Astrocyte (in vitro differentiated cells and primary cell): ENCODE measurements around the gene ALG6. TPM values are rescaled to one million over a fixed set of nuclear protein-coding genes. Genes with fewer than 3 reads are reported as not detected.

Experiments used
- DNase-seq: peaks from one replicate; pipeline ENCODE4 v3.0.0-alpha.2; 2010; ENCODE audit warnings: low read depth
- FAIRE-seq: peaks from 2 replicates; lab custom pipeline; 2011; peaks lifted over from hg19 to GRCh38; lab: Jason Lieb, UNC
- H2AFZ ChIP-seq: 2 replicates; pipeline ENCODE4 v1.6.0; 2012; ENCODE audit warnings: low read depth, low read length, inconsistent platforms
- H3K27ac ChIP-seq: 2 replicates; pipeline ENCODE4 v1.5.1; 2011; ENCODE audit warnings: low read depth, low read length, inconsistent platforms
- H3K27me3 ChIP-seq: 2 replicates; pipeline ENCODE4 v1.6.0; 2011; ENCODE audit warnings: low read length, inconsistent platforms; ENCODE audit not compliant: insufficient read depth
- H3K36me3 ChIP-seq: 2 replicates; pipeline ENCODE4 v1.5.1; 2011; ENCODE audit warnings: low read length, inconsistent platforms; ENCODE audit not compliant: insufficient read depth
- H3K4me1 ChIP-seq: 2 replicates; pipeline ENCODE4 v1.5.1; 2011; ENCODE audit warnings: low read length, inconsistent platforms; ENCODE audit not compliant: insufficient read depth
- H3K4me2 ChIP-seq: 2 replicates; pipeline ENCODE4 v1.6.0; 2012; ENCODE audit warnings: low read length, inconsistent platforms
- H3K4me3 ChIP-seq: 2 replicates; pipeline ENCODE4 v1.5.1; 2011; ENCODE audit warnings: low read depth, mild to moderate bottlenecking, low read length, inconsistent platforms; ENCODE audit not compliant: insufficient read depth
- H3K79me2 ChIP-seq: 2 replicates; pipeline ENCODE4 v1.6.0; 2012; ENCODE audit warnings: mild to moderate bottlenecking, low read length, inconsistent platforms; ENCODE audit not compliant: insufficient read depth
- H3K9ac ChIP-seq: 2 replicates; pipeline ENCODE4 v1.6.0; 2012; ENCODE audit warnings: mild to moderate bottlenecking, low read length, inconsistent platforms
- H3K9me3 ChIP-seq: 2 replicates; pipeline ENCODE4 v1.5.1; 2012; ENCODE audit warnings: low read depth, mild to moderate bottlenecking, low read length, inconsistent platforms; ENCODE audit not compliant: insufficient read depth
- H4K20me1 ChIP-seq: 2 replicates; pipeline ENCODE4 v1.6.0; 2012; ENCODE audit warnings: low read length, inconsistent platforms; ENCODE audit not compliant: insufficient read depth
- H3K27ac Mint-ChIP-seq: one replicate; pipeline ENCODE4 v1.8.0; 2021; ENCODE audit warnings: mild to moderate bottlenecking, mixed read lengths; ENCODE audit not compliant: unreplicated experiment
- H3K27me3 Mint-ChIP-seq: one replicate; pipeline ENCODE4 v1.8.0; 2021; ENCODE audit warnings: low read depth, mixed read lengths; ENCODE audit not compliant: unreplicated experiment
- H3K36me3 Mint-ChIP-seq: one replicate; pipeline ENCODE4 v1.8.0; 2021; ENCODE audit warnings: low read depth, mixed read lengths; ENCODE audit not compliant: unreplicated experiment
- H3K4me1 Mint-ChIP-seq: one replicate; pipeline ENCODE4 v1.8.0; 2021; ENCODE audit warnings: low read depth, mixed read lengths; ENCODE audit not compliant: unreplicated experiment
- H3K4me3 Mint-ChIP-seq: one replicate; pipeline ENCODE4 v1.8.0; 2021; ENCODE audit warnings: mild to moderate bottlenecking, moderate library complexity, mixed read lengths; ENCODE audit not compliant: unreplicated experiment
- H3K9me3 Mint-ChIP-seq: one replicate; pipeline ENCODE4 v1.8.0; 2021; ENCODE audit warnings: mild to moderate bottlenecking, mixed read lengths; ENCODE audit not compliant: unreplicated experiment
- CTCF ChIP-seq: IDR thresholded peaks from 2 replicates; pipeline ENCODE4 v1.5.1; 2011; ENCODE audit warnings: low read depth, mild to moderate bottlenecking, inconsistent platforms, low read length, moderate library complexity; ENCODE audit not compliant: insufficient read depth
- EZH2 ChIP-seq: IDR thresholded peaks from 2 replicates; pipeline ENCODE4 v1.6.1; 2012; ENCODE audit warnings: mild to moderate bottlenecking, low read length, inconsistent platforms; ENCODE audit not compliant: insufficient read depth
- total RNA-seq: library from RNA; stranded (reverse); gene quantifications from 2 replicates; pipeline ENCODE4 v1.2.1, GENCODE V29; 2021

ALG6 gene
- total RNA-seq, 1 donor from 2014 or later, result 7.8 TPM

- no peaks in the 10 kb centered on the region for H4K20me1 ChIP-seq
- Mint-ChIP-seq H3K4me3 (no peak overlapping the region), H3K27me3 (no peaks in the 10 kb centered on the region), H3K36me3 (no peaks in the 10 kb centered on the region), H3K9me3 (no peaks in the 10 kb centered on the region), H3K27ac (no peak overlapping the region), H3K4me1 (no peaks in the 10 kb centered on the region)
- no peak overlapping the region for H3K4me3 ChIP-seq
- DNase-seq (no peak), FAIRE-seq (no peak)
- no peaks in the 10 kb centered on the region for H3K27me3 ChIP-seq
- no peaks in the 10 kb centered on the region for H3K36me3 ChIP-seq
- H3K27ac ChIP-seq, result no peak overlapping the region
- no peak overlapping the region for H3K4me2 ChIP-seq
- H3K9ac ChIP-seq, result no peak overlapping the region
- TF ChIP-seq CTCF (no peak), EZH2 (no peak)
- H3K9me3 ChIP-seq, result no peaks in the 10 kb centered on the region
- no peak overlapping the region for H2AFZ ChIP-seq
- H3K4me1 ChIP-seq, result no peaks in the 10 kb centered on the region
- H3K79me2 ChIP-seq, result no peaks in the 10 kb centered on the region
These were observed 39.6 kb downstream of the ALG6 start for GRCh38 chr1:63407002-63407401.

- Mint-ChIP-seq H3K27me3 (no peaks in the 10 kb centered on the region), H3K4me1 (no peaks in the 10 kb centered on the region), H3K9me3 (no peaks in the 10 kb centered on the region), H3K4me3 (no peak overlapping the region), H3K36me3 (no peaks in the 10 kb centered on the region), H3K27ac (no peak overlapping the region)
- no peaks in the 10 kb centered on the region for H3K9me3 ChIP-seq
- H3K4me3 ChIP-seq, result no peak overlapping the region
- TF ChIP-seq EZH2 (no peak), CTCF (no peak)
- H3K4me1 ChIP-seq, result no peaks in the 10 kb centered on the region
- H3K4me2 ChIP-seq, result no peak overlapping the region
- no peaks in the 10 kb centered on the region for H4K20me1 ChIP-seq
- no peaks in the 10 kb centered on the region for H3K79me2 ChIP-seq
- FAIRE-seq, result no peak
- DNase-seq, result no peak
- no peaks in the 10 kb centered on the region for H3K36me3 ChIP-seq
- no peak overlapping the region for H2AFZ ChIP-seq
- H3K27ac ChIP-seq, result no peak overlapping the region
- H3K27me3 ChIP-seq, result no peaks in the 10 kb centered on the region
- no peak overlapping the region for H3K9ac ChIP-seq
These were observed 40.9 kb downstream of the ALG6 start for GRCh38 chr1:63408331-63408730.

- H3K27ac Mint-ChIP-seq, result no peak overlapping the region
- H3K4me3 ChIP-seq, result no peak overlapping the region
- no peaks in the 10 kb centered on the region for H3K4me1 ChIP-seq
- H3K9ac ChIP-seq, result no peak overlapping the region
- no peaks in the 10 kb centered on the region for H4K20me1 ChIP-seq
- TF ChIP-seq EZH2, result no peak
- no peak for TF ChIP-seq CTCF
- H3K4me2 ChIP-seq, result no peak overlapping the region
- H2AFZ ChIP-seq, result no peak overlapping the region
- no peaks in the 10 kb centered on the region for H3K27me3 Mint-ChIP-seq
- no peaks in the 10 kb centered on the region for H3K79me2 ChIP-seq
- H3K36me3 Mint-ChIP-seq, result no peaks in the 10 kb centered on the region
- H3K9me3 Mint-ChIP-seq, result no peaks in the 10 kb centered on the region
- FAIRE-seq, result no peak
- no peaks in the 10 kb centered on the region for H3K9me3 ChIP-seq
- no peak overlapping the region for H3K4me3 Mint-ChIP-seq
- H3K4me1 Mint-ChIP-seq, result no peaks in the 10 kb centered on the region
- no peaks in the 10 kb centered on the region for H3K36me3 ChIP-seq
- H3K27me3 ChIP-seq, result no peaks in the 10 kb centered on the region
- no peak for DNase-seq
- no peak overlapping the region for H3K27ac ChIP-seq
These were observed 43.6 kb downstream of the ALG6 start for GRCh38 chr1:63411066-63411465.
